GM23338 (cell line): ENCODE data around the gene ADH1A. TPM values are rescaled to one million over a fixed set of nuclear protein-coding genes. Genes with fewer than 3 reads are reported as not detected.

Source experiments
- ATAC-seq: fragments of 200-7000 bp; cut with Tn5 transposase; 3 replicates; pipeline ENCODE4 v1.9.1; 2020
- DNase-seq: peaks from one replicate; pipeline ENCODE4 v3.0.0-alpha.2; 2015; ENCODE audit warnings: low spot score
- H2AFZ ChIP-seq: fragments of 200-600 bp; sonication (generic); 2 replicates; pipeline ENCODE4 v1.8.0; 2016; ENCODE audit warnings: antibody characterized with exemption, mild to moderate bottlenecking, moderate library complexity
- H3F3A ChIP-seq: fragments of 200-600 bp; sonication (generic); replicated peaks from 2 replicates; pipeline ENCODE4 v1.8.0; 2017; ENCODE audit warnings: antibody characterized with exemption, mixed run types, low read depth
- H3K27ac ChIP-seq: fragments of 200-600 bp; sonication (generic); 2 replicates; pipeline ENCODE4 v1.6.1; 2016; ENCODE audit warnings: low read depth
- H3K27me3 ChIP-seq: fragments of 200-600 bp; sonication (generic); 2 replicates; pipeline ENCODE4 v1.8.0; 2016; ENCODE audit warnings: mild to moderate bottlenecking, mixed run types, moderate library complexity; ENCODE audit not compliant: insufficient read depth
- H3K36me3 ChIP-seq: fragments of 200-600 bp; sonication (generic); 2 replicates; pipeline ENCODE4 v1.8.0; 2016; ENCODE audit warnings: mild to moderate bottlenecking; ENCODE audit not compliant: insufficient read depth
- H3K4me1 ChIP-seq: fragments of 200-600 bp; sonication (generic); 2 replicates; pipeline ENCODE4 v1.8.0; 2016; ENCODE audit warnings: mild to moderate bottlenecking, moderate library complexity; ENCODE audit not compliant: insufficient read depth
- H3K4me2 ChIP-seq: fragments of 200-600 bp; sonication (generic); 2 replicates; pipeline ENCODE4 v1.7.1; 2017; ENCODE audit warnings: mixed run types
- H3K4me3 ChIP-seq: fragments of 200-600 bp; sonication (generic); 2 replicates; pipeline ENCODE4 v1.6.1; 2016; ENCODE audit warnings: mixed run types
- H3K79me2 ChIP-seq: fragments of 200-600 bp; sonication (generic); replicated peaks from 2 replicates; pipeline ENCODE4 v1.8.0; 2017; ENCODE audit warnings: mild to moderate bottlenecking; ENCODE audit not compliant: insufficient read depth
- H3K9me2 ChIP-seq: fragments of 200-600 bp; sonication (generic); 2 replicates; pipeline ENCODE4 v1.8.0; 2017; ENCODE audit not compliant: insufficient read depth
- H4K20me1 ChIP-seq: fragments of 200-600 bp; sonication (generic); replicated peaks from 2 replicates; pipeline ENCODE4 v1.8.0; 2017; ENCODE audit warnings: mild to moderate bottlenecking; ENCODE audit not compliant: insufficient read depth
- H3K27ac Mint-ChIP-seq: 2 replicates; pipeline ENCODE4 v1.8.0; 2020; ENCODE audit warnings: inconsistent platforms, mild to moderate bottlenecking, moderate library complexity, mixed read lengths
- H3K27me3 Mint-ChIP-seq: 3 replicates; pipeline ENCODE4 v1.8.0; 2022; ENCODE audit warnings: low read depth, mild to moderate bottlenecking, moderate library complexity, mixed read lengths, inconsistent platforms; ENCODE audit not compliant: insufficient read depth, poor library complexity
- H3K36me3 Mint-ChIP-seq: 3 replicates; pipeline ENCODE4 v1.8.0; 2021; ENCODE audit warnings: low read depth, mild to moderate bottlenecking, inconsistent platforms, moderate library complexity, mixed read lengths
- H3K4me1 Mint-ChIP-seq: 3 replicates; pipeline ENCODE4 v1.8.0; 2020; ENCODE audit warnings: mild to moderate bottlenecking, inconsistent platforms, mixed read lengths
- H3K4me3 Mint-ChIP-seq: 3 replicates; pipeline ENCODE4 v1.8.0; 2021; ENCODE audit warnings: moderate library complexity, mild to moderate bottlenecking, inconsistent platforms, mixed read lengths
- H3K9me3 Mint-ChIP-seq: 3 replicates; pipeline ENCODE4 v1.8.0; 2020; ENCODE audit warnings: moderate library complexity, mild to moderate bottlenecking, inconsistent platforms, mixed read lengths
- CREB1 ChIP-seq: fragments of 250-450 bp; sonication (Bioruptor Pico); IDR thresholded peaks from 2 replicates; pipeline ENCODE4 v1.5.0; 2020; ENCODE audit warnings: low read depth, mild to moderate bottlenecking, moderate library complexity
- CTCF ChIP-seq, 2 experiments: fragments of 200-600 bp in 1 of 2; sonication (generic) in 1 of 2; conservative IDR thresholded peaks; 2 replicates each; pipeline versions ENCODE4 v1.5.1 to v1.6.1; 2016 to 2017; ENCODE audit warnings: antibody characterized with exemption in 2 of 2, low read depth in 2 of 2, mild to moderate bottlenecking in 2 of 2, moderate library complexity in 1 of 2
- ETS1 ChIP-seq: IDR thresholded peaks from 2 replicates; pipeline ENCODE4 v1.6.1; 2016; ENCODE audit warnings: antibody characterized with exemption
- EZH2 ChIP-seq: fragments of 200-600 bp; sonication (generic); IDR thresholded peaks from one replicate; pipeline ENCODE4 v1.8.0; 2017; ENCODE audit warnings: antibody characterized with exemption, mild to moderate bottlenecking, low read depth; ENCODE audit not compliant: unreplicated experiment
- EZH2phosphoT487 ChIP-seq: fragments of 200-600 bp; sonication (generic); IDR thresholded peaks from one replicate; pipeline ENCODE4 v1.8.1; 2018; ENCODE audit warnings: antibody characterized with exemption; ENCODE audit not compliant: unreplicated experiment
- JUNB ChIP-seq: IDR thresholded peaks from one replicate; pipeline ENCODE4 v1.6.1; 2016; ENCODE audit warnings: antibody characterized with exemption; ENCODE audit not compliant: unreplicated experiment
- NANOG ChIP-seq: IDR thresholded peaks from 2 replicates; pipeline ENCODE4 v1.6.1; 2016; ENCODE audit warnings: antibody characterized with exemption, borderline replicate concordance
- POLR2AphosphoS5 ChIP-seq: IDR thresholded peaks from 2 replicates; pipeline ENCODE4 v1.6.1; 2016; ENCODE audit warnings: antibody characterized with exemption, low read depth
- REST ChIP-seq: IDR thresholded peaks from one replicate; pipeline ENCODE4 v1.6.1; 2018; ENCODE audit warnings: antibody characterized with exemption; ENCODE audit not compliant: unreplicated experiment
- STAT1 ChIP-seq: IDR thresholded peaks from one replicate; pipeline ENCODE4 v1.6.1; 2016; ENCODE audit warnings: antibody characterized with exemption; ENCODE audit not compliant: unreplicated experiment
- ZNF114 ChIP-seq: fragments of 250-450 bp; sonication (Bioruptor Pico); IDR thresholded peaks from 2 replicates; pipeline ENCODE4 v1.5.0; 2020; ENCODE audit warnings: mild to moderate bottlenecking, moderate library complexity
- ZNF331 ChIP-seq: fragments of 250-450 bp; sonication (Bioruptor Pico); IDR thresholded peaks from 2 replicates; pipeline ENCODE4 v1.5.0; 2020; ENCODE audit warnings: low read depth, mild to moderate bottlenecking, moderate library complexity
- ZNF462 ChIP-seq: fragments of 250-450 bp; sonication (Bioruptor Pico); IDR thresholded peaks from 2 replicates; pipeline ENCODE4 v1.5.0; 2020; ENCODE audit warnings: mild to moderate bottlenecking, moderate library complexity
- polyA plus RNA-seq: library from polyadenylated mRNA; unstranded; fragments of >200 nt; fragmentation: Nextera tagmentation; extraction: Ambion mirVana; gene quantifications from 2 replicates; pipeline ENCODE4 v1.2.1, GENCODE V29; 2016
- total RNA-seq: library from RNA; depleted of rRNA; stranded (reverse); fragments of >200 nt; shearing (Covaris generic); gene quantifications from 2 replicates; pipeline ENCODE4 v1.2.3, GENCODE V29; 2014

Gene ADH1A
- total and polyA plus RNA-seq, 2 experiments from 2014 or later = not detected

- Histone ChIP-seq H4K20me1 (no peaks in the 10 kb centered on the region), H3K4me1 (peaks cover 13% of the 10 kb centered on the region; the same call in 1 of the 2 replicates), H3F3A (no peaks in the 10 kb centered on the region), H3K27me3 (no peaks in the 10 kb centered on the region), H3K4me2 (no peak within 1 kb of the TSS), H3K79me2 (no peaks in the 10 kb centered on the region), H3K27ac (no peak within 1 kb of the TSS), H2AFZ (peak within 1 kb of the TSS; percentile 54; the same call in 1 of the 2 replicates), H3K4me3 (no peak within 1 kb of the TSS), H3K36me3 (no peaks in the 10 kb centered on the region), H3K9me2 (peaks cover 11% of the 10 kb centered on the region)
- no peak for TF ChIP-seq CREB1 (CRISPR knock-in tag)
- no peak for TF ChIP-seq EZH2phosphoT487
- no peak for TF ChIP-seq ZNF462 (CRISPR knock-in tag)
- TF ChIP-seq NANOG = no peak
- TF ChIP-seq STAT1 = no peak
- no peak for TF ChIP-seq REST
- TF ChIP-seq ETS1 = no peak
- no peak for TF ChIP-seq ZNF331 (CRISPR knock-in tag)
- no peak for TF ChIP-seq CTCF (conservative IDR thresholded peaks at IDR 0.05; ENCODE audit: low read depth in 2 of 2)
- TF ChIP-seq EZH2 = no peak
- no peak for TF ChIP-seq POLR2AphosphoS5
- TF ChIP-seq ZNF114 (CRISPR knock-in tag) = no peak
- no peak for TF ChIP-seq JUNB
- Mint-ChIP-seq H3K4me1 (peaks cover 9% of the 10 kb centered on the region; the same call in 2 of the 3 replicates), H3K9me3 (no peaks in the 10 kb centered on the region; the same call in 2 of the 3 replicates), H3K4me3 (no peak within 1 kb of the TSS), H3K27ac (peak within 1 kb of the TSS; percentile 4; the same call in 1 of the 2 replicates), H3K36me3 (no peaks in the 10 kb centered on the region), H3K27me3 (peaks cover 2% of the 10 kb centered on the region)
- ATAC-seq (peak; percentile 86), DNase-seq (peak; percentile 35)
Observed at GRCh38 chr4:99321241-99322191, 30.7 kb upstream of the ADH1A start, which contains the start of gene ADH1B. Gene ADH1B (minus strand): TSS chr4:99321401. CDS start chr4:99321331, 70 bp downstream.
